Mesenchymal stem cell (in vitro differentiated cells and primary cell): ENCODE measurements around the gene CEMIP.

Source experiments
- DNase-seq: peaks from one replicate; pipeline ENCODE4 v3.0.0-alpha.2; 2013
- H2AFZ ChIP-seq: one replicate; pipeline ENCODE4 v1.6.1; 2013; ENCODE audit warnings: low read depth, mild to moderate bottlenecking, control low read depth, inconsistent platforms, low read length, moderate library complexity
- H2AK5ac ChIP-seq: 2 replicates; pipeline ENCODE4 v1.6.1; 2013; ENCODE audit warnings: low read length, moderate library complexity, mild to moderate bottlenecking, inconsistent platforms; ENCODE audit not compliant: severe bottlenecking
- H2BK120ac ChIP-seq: one replicate; pipeline ENCODE4 v1.6.1; 2013; ENCODE audit warnings: low read depth, mild to moderate bottlenecking, inconsistent platforms, low read length, moderate library complexity
- H2BK12ac ChIP-seq, 2 experiments: one replicate each; pipeline ENCODE4 v1.6.1; 2013; ENCODE audit warnings: inconsistent platforms in 2 of 2, low read length in 2 of 2, mild to moderate bottlenecking in 2 of 2, moderate library complexity in 2 of 2, control low read depth in 1 of 2
- H2BK15ac ChIP-seq: one replicate; pipeline ENCODE4 v1.6.1; 2013; ENCODE audit warnings: mild to moderate bottlenecking, low read depth, inconsistent platforms; ENCODE audit not compliant: poor library complexity, severe bottlenecking
- H2BK5ac ChIP-seq: 2 replicates; pipeline ENCODE4 v1.6.1; 2013; ENCODE audit warnings: low read depth, mild to moderate bottlenecking, low read length, control low read depth, inconsistent platforms; ENCODE audit not compliant: poor library complexity, severe bottlenecking
- H3K14ac ChIP-seq, 2 experiments: one replicate each; pipeline ENCODE4 v1.6.1; 2013; ENCODE audit warnings: inconsistent platforms in 2 of 2, low read length in 2 of 2, control low read depth in 1 of 2, mild to moderate bottlenecking in 1 of 2, moderate library complexity in 1 of 2
- H3K18ac ChIP-seq, 2 experiments: one replicate each; pipeline ENCODE4 v1.6.1; 2013; ENCODE audit warnings: inconsistent platforms in 2 of 2, low read length in 2 of 2, control low read depth in 1 of 2, low read depth in 1 of 2, mild to moderate bottlenecking in 1 of 2
- H3K23ac ChIP-seq, 2 experiments: one replicate each; pipeline ENCODE4 v1.6.1; 2013; ENCODE audit warnings: inconsistent platforms in 2 of 2, low read length in 2 of 2, mild to moderate bottlenecking in 2 of 2, moderate library complexity in 2 of 2, control low read depth in 1 of 2
- H3K27ac ChIP-seq: 2 replicates; pipeline ENCODE4 v1.5.1; 2013; ENCODE audit warnings: mild to moderate bottlenecking, moderate library complexity, low read length, control low read depth, inconsistent platforms; ENCODE audit not compliant: poor library complexity, severe bottlenecking
- H3K27me3 ChIP-seq, 2 experiments: 2 replicates each; pipeline versions ENCODE4 v1.6.1 to v1.7.0; 2013; ENCODE audit warnings: low read length in 2 of 2, mild to moderate bottlenecking in 2 of 2, moderate library complexity in 2 of 2, control low read depth in 1 of 2, inconsistent platforms in 1 of 2; ENCODE audit not compliant: control insufficient read depth in 1 of 2, insufficient read depth in 1 of 2
- H3K36me3 ChIP-seq, 2 experiments: 2 replicates each; pipeline versions ENCODE4 v1.6.1 to v1.7.0; 2013; ENCODE audit warnings: low read length in 2 of 2, control low read depth in 1 of 2, inconsistent platforms in 1 of 2, low read depth in 1 of 2, mild to moderate bottlenecking in 1 of 2; ENCODE audit not compliant: insufficient read depth in 2 of 2, control insufficient read depth in 1 of 2
- H3K4ac ChIP-seq, 2 experiments: one replicate each; pipeline ENCODE4 v1.6.1; 2013; ENCODE audit warnings: inconsistent platforms in 2 of 2, low read length in 2 of 2, mild to moderate bottlenecking in 2 of 2, moderate library complexity in 2 of 2, control low read depth in 1 of 2, low read depth in 1 of 2
- H3K4me1 ChIP-seq: 2 replicates; pipeline ENCODE4 v1.6.1; 2013; ENCODE audit warnings: low read depth, low read length, control low read depth; ENCODE audit not compliant: control insufficient read depth, insufficient read depth
- H3K4me2 ChIP-seq: 2 replicates; pipeline ENCODE4 v1.6.1; 2013; ENCODE audit warnings: low read length, mild to moderate bottlenecking, inconsistent platforms; ENCODE audit not compliant: poor library complexity, severe bottlenecking
- H3K4me3 ChIP-seq, 2 experiments: 2 replicates each; pipeline versions ENCODE4 v1.5.1 to v1.7.0; 2013; ENCODE audit warnings: low read length in 2 of 2, mild to moderate bottlenecking in 2 of 2, control low read depth in 1 of 2, low read depth in 1 of 2; ENCODE audit not compliant: insufficient read depth in 1 of 2
- H3K79me1 ChIP-seq: replicated peaks from 2 replicates; pipeline ENCODE4 v1.6.1; 2013; ENCODE audit warnings: mild to moderate bottlenecking, control low read depth, low read length, inconsistent platforms; ENCODE audit not compliant: poor library complexity, severe bottlenecking
- H3K9ac ChIP-seq: 2 replicates; pipeline ENCODE4 v1.7.0; 2013; ENCODE audit warnings: mild to moderate bottlenecking, low read length, moderate library complexity
- H3K9me3 ChIP-seq: 2 replicates; pipeline ENCODE4 v1.7.0; 2013; ENCODE audit warnings: mild to moderate bottlenecking, low read length; ENCODE audit not compliant: control insufficient read depth
- H4K8ac ChIP-seq: one replicate; pipeline ENCODE4 v1.6.1; 2013; ENCODE audit warnings: inconsistent platforms, mild to moderate bottlenecking, low read length, moderate library complexity
- H4K91ac ChIP-seq: one replicate; pipeline ENCODE4 v1.6.1; 2013; ENCODE audit warnings: mild to moderate bottlenecking, low read length, inconsistent platforms
- WGBS: methylation state at CpG from one replicate; pipeline ENCODE4 v1.1.7; 2013; ENCODE audit warnings: mixed read lengths; 5-methylcytosine and 5-hydroxymethylcytosine counted together

Gene CEMIP

GRCh38 chr15:80940331-80940730 is 161.2 kb downstream of the CEMIP start:
- H3K14ac ChIP-seq = no peak overlapping the region
- H4K91ac ChIP-seq = no peak overlapping the region
- H3K9ac ChIP-seq = no peak overlapping the region

GRCh38 chr15:80940851-80941250 is 161.7 kb downstream of the CEMIP start:
- no peaks in the 10 kb centered on the region for H3K27me3 ChIP-seq
- no peak overlapping the region for H3K4me3 ChIP-seq
- no peak overlapping the region for H2AFZ ChIP-seq
- DNase-seq = no peak
- H3K27ac ChIP-seq = no peak overlapping the region
- H2BK120ac ChIP-seq = no peak overlapping the region
- no peak overlapping the region for H4K8ac ChIP-seq
- WGBS = 98% methylated on average over 6 of the region's 6 CpGs
- H3K36me3 ChIP-seq = peaks cover 36 to 98% of the 10 kb centered on the region in 2 experiments
- no peak overlapping the region for H3K4me2 ChIP-seq
- no peak overlapping the region for H2AK5ac ChIP-seq
- H4K91ac ChIP-seq = no peak overlapping the region
- H2BK5ac ChIP-seq = no peak overlapping the region
- H2BK12ac ChIP-seq = no peak overlapping the region
- H3K79me1 ChIP-seq = no peaks in the 10 kb centered on the region
- H3K9ac ChIP-seq = no peak overlapping the region
- H3K23ac ChIP-seq = no peak overlapping the region
- H3K14ac ChIP-seq = no peak overlapping the region
- H3K4me1 ChIP-seq = peaks cover 7% of the 10 kb centered on the region
- no peak overlapping the region for H3K18ac ChIP-seq
- no peaks in the 10 kb centered on the region for H3K9me3 ChIP-seq
- H2BK15ac ChIP-seq = no peak overlapping the region
- H3K4ac ChIP-seq = no peak overlapping the region

More at GRCh38 chr15:80940331-80940730, 161.2 kb downstream of the CEMIP start:
- H2AFZ ChIP-seq = no peak overlapping the region
- no peak overlapping the region for H3K4ac ChIP-seq
- no peaks in the 10 kb centered on the region for H3K9me3 ChIP-seq
- no peak overlapping the region for H2BK12ac ChIP-seq
- H3K18ac ChIP-seq = no peak overlapping the region
- no peak overlapping the region for H2BK5ac ChIP-seq
- H2BK120ac ChIP-seq = no peak overlapping the region
- WGBS = 94% methylated on average over 4 of the region's 4 CpGs
- H4K8ac ChIP-seq = no peak overlapping the region
- no peaks in the 10 kb centered on the region for H3K27me3 ChIP-seq
- H3K23ac ChIP-seq = no peak overlapping the region
- H3K27ac ChIP-seq = no peak overlapping the region
- no peak overlapping the region for H3K4me3 ChIP-seq
- DNase-seq = no peak
- peaks cover 36 to 96% of the 10 kb centered on the region in 2 experiments for H3K36me3 ChIP-seq
- no peak overlapping the region for H2AK5ac ChIP-seq
- no peaks in the 10 kb centered on the region for H3K79me1 ChIP-seq
- H2BK15ac ChIP-seq = no peak overlapping the region
- H3K4me2 ChIP-seq = no peak overlapping the region
- peaks cover 7% of the 10 kb centered on the region for H3K4me1 ChIP-seq

- no peaks in the 10 kb centered on the region for H3K9me3 ChIP-seq
- no peak overlapping the region for H2AFZ ChIP-seq
- no peak overlapping the region for H3K18ac ChIP-seq
- 98% methylated on average over 6 of the region's 7 CpGs for WGBS
- H2BK120ac ChIP-seq = no peak overlapping the region
- DNase-seq = no peak
- H3K27ac ChIP-seq = no peak overlapping the region
- no peak overlapping the region for H3K4me3 ChIP-seq
- no peak overlapping the region for H4K91ac ChIP-seq
- H2BK12ac ChIP-seq = no peak overlapping the region
- H2AK5ac ChIP-seq = no peak overlapping the region
- H3K4ac ChIP-seq = no peak overlapping the region
- H3K9ac ChIP-seq = no peak overlapping the region
- peaks cover 7% of the 10 kb centered on the region for H3K4me1 ChIP-seq
- no peak overlapping the region for H3K14ac ChIP-seq
- no peak overlapping the region for H2BK5ac ChIP-seq
- no peaks in the 10 kb centered on the region for H3K27me3 ChIP-seq
- no peak overlapping the region for H2BK15ac ChIP-seq
- no peak overlapping the region for H3K4me2 ChIP-seq
- H3K23ac ChIP-seq = no peak overlapping the region
- no peaks in the 10 kb centered on the region for H3K79me1 ChIP-seq
- H4K8ac ChIP-seq = no peak overlapping the region
- peaks cover 40 to 98% of the 10 kb centered on the region in 2 experiments for H3K36me3 ChIP-seq
Measured at GRCh38 chr15:80942266-80942665, 163.1 kb downstream of the CEMIP start.

GRCh38 chr15:80942746-80943565 is 163.8 kb downstream of the CEMIP start:
- no peaks in the 10 kb centered on the region for H3K79me1 ChIP-seq
- no peak overlapping the region for H3K9ac ChIP-seq
- H2BK5ac ChIP-seq = no peak overlapping the region
- H3K4me1 ChIP-seq = peaks cover 7% of the 10 kb centered on the region
- no peaks in the 10 kb centered on the region for H3K9me3 ChIP-seq
- no peak overlapping the region for H3K14ac ChIP-seq
- WGBS = 94% methylated on average over 16 of the region's 16 CpGs
- no peak overlapping the region for H2AK5ac ChIP-seq
- H2AFZ ChIP-seq = no peak overlapping the region
- no peak overlapping the region for H3K18ac ChIP-seq
- no peak overlapping the region for H4K91ac ChIP-seq
- no peak overlapping the region for H2BK15ac ChIP-seq
- H4K8ac ChIP-seq = no peak overlapping the region
- H3K27me3 ChIP-seq = no peaks in the 10 kb centered on the region
- no peak overlapping the region for H3K4me3 ChIP-seq
- no peak overlapping the region for H3K4me2 ChIP-seq
- no peak overlapping the region for H3K4ac ChIP-seq
- no peak overlapping the region for H2BK12ac ChIP-seq
- no peak for DNase-seq
- H3K23ac ChIP-seq = no peak overlapping the region
- no peak overlapping the region for H3K27ac ChIP-seq
- peaks cover 43 to 98% of the 10 kb centered on the region in 2 experiments for H3K36me3 ChIP-seq
- H2BK120ac ChIP-seq = no peak overlapping the region
